Measurements from ENCODE around the gene MYL3.
"Not testable (repeated sequence)": the region's sequence is repeated elsewhere in the genome, so short reads cannot be mapped to it uniquely, and the experiment has no call there.

MYL3 gene

DNA sequence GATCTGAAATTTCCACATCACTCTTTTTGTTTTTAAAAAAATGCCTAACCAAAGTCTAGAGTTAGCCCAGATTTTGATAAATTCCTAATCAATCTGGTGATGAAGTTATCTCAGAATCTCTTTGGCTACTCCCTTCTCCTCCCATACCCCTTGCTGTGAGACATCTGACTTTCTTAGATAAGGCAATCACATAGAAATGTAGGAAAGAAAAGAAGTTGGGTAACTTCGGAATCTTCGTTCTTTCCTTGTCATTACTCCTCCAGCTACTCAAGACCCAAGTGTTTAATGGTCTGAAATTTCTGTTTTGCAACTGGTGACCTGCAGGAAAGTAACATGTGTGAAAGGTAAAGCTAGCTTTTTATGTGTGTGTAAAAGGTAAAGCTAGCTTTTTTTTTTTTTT lies 37.8 kb downstream of the MYL3 start:
- DNase-seq (ENCODE audit: low spot score): no peak

DNA sequence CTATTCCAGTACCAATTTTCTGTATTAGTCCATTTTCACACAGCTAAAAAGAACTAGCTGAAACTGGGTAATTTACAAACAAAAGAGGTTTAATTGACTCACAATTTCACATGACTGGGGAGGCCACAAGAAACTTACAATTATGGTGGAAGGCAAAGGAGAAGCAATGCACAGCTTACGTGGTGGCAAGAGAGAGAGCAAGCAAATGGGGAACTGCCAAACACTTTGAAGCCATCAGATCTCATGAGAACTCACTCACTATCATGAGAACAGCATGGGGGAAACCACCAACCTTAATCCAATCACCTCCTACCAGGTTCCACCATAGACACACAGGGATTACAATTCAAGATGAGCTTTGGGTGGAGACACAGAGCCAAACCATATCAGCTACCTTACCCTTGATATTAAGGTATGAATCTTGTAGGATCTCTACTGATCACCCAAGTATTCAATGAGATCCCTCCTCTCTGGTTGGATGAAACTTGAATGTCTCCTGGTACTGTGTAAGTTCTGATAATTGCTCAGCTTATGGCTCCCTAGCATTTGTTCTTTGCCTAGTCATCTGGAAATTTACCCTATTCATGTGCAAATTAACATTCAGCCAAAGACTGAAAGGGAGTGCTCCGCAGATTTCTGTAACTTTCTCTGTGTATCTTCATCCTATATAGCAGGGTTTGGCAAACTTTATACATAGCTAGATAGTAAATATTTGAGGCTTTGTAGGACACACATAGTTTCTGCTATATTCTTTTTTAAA lies 38.9 kb downstream of the MYL3 start:
- no peak for DNase-seq (ENCODE audit: low spot score)

GRCh38 chr3:46823314-46823713 lies 39.9 kb downstream of the MYL3 start:
- not testable (repeated sequence) for DNase-seq (ENCODE audit: low spot score)

- DNase-seq (ENCODE audit: low spot score): no peak
Observed at GRCh38 chr3:46821553-46821952, 41.7 kb downstream of the MYL3 start.

DNA sequence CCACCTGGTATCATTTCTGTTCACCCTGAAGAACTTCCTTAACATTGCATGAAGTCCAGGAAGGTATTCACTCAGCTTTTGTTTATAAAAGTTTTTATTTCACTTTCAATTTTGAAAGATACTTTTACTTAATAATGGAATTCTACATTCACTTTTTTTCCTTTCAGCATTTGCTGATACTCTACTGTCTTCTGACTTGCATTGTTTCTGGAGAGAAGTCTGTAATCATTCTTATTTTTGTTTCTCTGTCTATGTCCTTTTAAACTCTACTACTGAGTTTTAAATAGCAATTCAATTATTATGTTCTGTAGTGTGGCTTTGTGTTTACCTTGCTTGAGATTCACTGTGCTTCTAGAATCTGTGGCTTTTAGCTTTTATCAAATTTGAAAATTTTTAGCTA lies 42.4 kb downstream of the MYL3 start:
- DNase-seq (ENCODE audit: low spot score): no peak

DNA sequence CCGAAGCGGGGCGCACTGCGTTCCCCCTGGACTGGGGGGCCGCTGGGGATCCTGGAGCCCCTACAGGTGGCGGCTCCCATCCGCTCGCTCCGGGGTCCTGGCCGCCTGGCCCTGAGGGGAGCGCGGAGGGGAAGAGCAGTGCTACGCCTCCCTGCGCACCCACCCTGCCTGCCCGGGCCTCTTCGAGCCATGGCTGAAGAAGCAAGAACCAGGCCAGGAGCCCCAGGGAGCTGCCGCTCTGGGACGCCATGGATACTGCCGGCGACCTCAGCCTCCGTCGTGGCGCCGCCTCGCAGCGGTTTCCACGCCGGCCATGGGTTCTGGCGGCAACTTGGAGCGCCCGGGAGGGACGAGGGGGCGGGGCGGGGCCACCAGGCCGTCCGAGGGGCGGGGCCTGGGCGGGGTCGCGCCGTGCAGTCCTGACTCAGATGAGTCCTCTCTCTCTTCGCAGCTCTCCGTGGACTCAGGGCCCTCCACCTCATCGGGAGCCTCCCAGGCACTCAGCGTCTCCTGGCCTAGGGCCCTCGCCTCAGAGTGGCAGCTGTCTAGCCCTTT lies 50.9 kb downstream of the MYL3 start:
- DNase-seq (ENCODE audit: low spot score): peak; percentile 90

DNA sequence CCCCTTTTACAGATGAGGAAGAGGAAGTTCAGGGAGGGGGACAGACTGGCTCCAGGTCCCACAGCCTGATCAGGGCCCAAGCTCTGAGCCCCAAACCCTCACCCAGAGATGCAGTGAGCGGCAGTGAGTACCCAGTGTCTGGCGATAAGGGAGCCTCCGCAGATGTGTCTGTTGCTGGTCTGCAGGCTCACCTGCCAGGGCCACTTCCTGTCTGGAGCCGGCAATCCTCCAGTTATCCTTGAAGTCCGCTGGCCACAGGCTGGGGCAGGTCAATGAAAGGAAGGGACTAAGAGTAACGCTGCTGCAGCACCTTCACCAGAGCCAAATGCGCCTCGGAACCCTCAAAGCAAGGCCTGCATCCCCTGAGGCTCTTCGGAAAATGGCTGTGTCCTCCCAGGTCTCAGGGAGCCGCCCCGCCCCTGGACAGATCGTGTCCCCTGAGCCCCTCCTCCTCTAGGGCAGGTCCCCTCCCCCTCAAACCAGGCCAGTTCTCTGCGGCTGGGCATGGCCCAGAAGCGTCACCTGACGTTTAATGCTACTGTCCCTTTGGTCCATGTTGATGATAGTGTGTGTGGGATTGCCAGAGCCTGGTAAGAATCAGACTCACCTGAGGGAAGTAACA lies 51.5 kb downstream of the MYL3 start:
- DNase-seq (ENCODE audit: low spot score): no peak

DNA sequence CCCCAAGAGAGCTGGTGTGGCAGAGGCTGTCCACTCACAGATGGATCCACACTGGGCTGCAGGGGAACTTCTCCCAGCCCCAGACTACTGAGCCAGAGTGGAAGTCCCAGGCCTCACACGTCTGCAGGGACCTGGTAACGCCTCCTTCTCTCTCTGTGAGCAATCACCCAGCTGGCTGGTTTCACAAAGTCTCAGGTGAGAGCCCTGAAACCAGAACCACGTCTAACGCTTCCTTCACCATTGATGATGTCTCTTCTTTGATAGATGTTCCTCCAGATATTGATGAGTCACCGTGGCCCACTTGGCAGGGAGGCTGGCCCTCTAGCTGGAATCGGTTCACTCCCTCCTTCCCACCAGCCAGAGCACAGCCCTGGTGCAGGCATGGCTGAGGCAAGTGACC lies 54.5 kb downstream of the MYL3 start:
- not testable (repeated sequence) for DNase-seq (ENCODE audit: low spot score)
